ENCODE measurements around the gene HDGFL2. TPM values are rescaled to one million over a fixed set of nuclear protein-coding genes. Genes with fewer than 3 reads are reported as not detected.

HDGFL2 gene
- total and polyA plus RNA-seq, 8 donors: 12.8 to 32.9 (median 18.3) TPM

DNA sequence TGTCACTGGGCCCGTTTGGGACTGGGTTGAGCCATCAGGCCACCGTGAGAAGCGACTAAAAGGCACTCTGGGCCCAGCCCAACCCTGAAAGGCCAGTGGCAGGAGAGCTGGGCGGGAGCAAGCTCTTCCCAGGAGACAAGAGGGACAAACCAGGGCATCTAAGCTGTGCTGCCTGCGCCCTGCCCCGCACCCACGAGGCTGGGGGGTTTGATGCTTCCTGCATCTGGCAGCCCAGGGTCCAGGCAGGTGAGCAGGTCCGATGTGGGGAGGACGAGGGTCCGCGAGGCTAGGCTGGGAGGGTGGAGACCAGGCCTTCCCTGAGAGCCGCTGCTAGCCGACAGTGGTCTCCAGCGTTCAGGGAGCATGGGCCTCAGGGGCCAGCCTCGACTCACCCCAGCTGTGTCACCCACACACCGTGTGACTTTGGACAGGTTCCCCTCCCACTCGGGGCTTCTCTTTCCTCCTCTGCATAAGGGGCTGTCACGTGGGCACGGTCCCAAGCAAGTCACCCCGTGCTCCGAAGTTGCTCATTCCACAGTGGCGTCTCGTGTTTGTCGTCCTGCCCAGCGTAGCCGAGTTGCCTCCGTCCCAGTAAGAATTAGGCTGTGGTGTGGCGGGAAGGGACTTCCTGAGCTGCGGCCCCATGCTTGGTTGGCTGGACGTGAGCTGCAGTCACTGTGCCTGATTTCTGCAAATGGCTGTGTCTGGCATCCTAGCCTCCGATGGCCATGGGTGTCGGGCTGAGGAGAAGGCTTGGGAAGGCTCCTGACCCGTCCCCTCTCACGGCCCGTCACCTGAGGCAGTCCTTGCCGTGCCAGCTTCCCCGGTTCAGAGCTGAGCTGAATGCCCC is 30.4 kb downstream of the HDGFL2 start:
- 89 to 90% methylated on average over 37 of the region's 37 CpGs for WGBS, 2 donors
- H3K9me3 ChIP-seq: no peaks in the 10 kb centered on the region
- H3K36me3 ChIP-seq: peaks cover 0 to 6% (median 4%) of the 10 kb centered on the region in 3 donors
- no peak for ATAC-seq
- no peak overlapping the region for H3K27ac ChIP-seq
- FAIRE-seq: no peak
- intact Hi-C loops (cut with DNase I): no loop called here
- no peak overlapping the region for H3K4me3 ChIP-seq
- no peaks in the 10 kb centered on the region for H3K27me3 ChIP-seq
- H3K4me1 ChIP-seq: no peaks in the 10 kb centered on the region
- TF ChIP-seq, protein P1, sequence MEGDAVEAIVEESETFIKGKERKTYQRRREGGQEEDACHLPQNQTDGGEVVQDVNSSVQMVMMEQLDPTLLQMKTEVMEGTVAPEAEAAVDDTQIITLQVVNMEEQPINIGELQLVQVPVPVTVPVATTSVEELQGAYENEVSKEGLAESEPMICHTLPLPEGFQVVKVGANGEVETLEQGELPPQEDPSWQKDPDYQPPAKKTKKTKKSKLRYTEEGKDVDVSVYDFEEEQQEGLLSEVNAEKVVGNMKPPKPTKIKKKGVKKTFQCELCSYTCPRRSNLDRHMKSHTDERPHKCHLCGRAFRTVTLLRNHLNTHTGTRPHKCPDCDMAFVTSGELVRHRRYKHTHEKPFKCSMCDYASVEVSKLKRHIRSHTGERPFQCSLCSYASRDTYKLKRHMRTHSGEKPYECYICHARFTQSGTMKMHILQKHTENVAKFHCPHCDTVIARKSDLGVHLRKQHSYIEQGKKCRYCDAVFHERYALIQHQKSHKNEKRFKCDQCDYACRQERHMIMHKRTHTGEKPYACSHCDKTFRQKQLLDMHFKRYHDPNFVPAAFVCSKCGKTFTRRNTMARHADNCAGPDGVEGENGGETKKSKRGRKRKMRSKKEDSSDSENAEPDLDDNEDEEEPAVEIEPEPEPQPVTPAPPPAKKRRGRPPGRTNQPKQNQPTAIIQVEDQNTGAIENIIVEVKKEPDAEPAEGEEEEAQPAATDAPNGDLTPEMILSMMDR (IDR thresholded peaks at IDR 0.05): no peak
- peak in 1 of 6 donors; percentile 17 for DNase-seq

DNA sequence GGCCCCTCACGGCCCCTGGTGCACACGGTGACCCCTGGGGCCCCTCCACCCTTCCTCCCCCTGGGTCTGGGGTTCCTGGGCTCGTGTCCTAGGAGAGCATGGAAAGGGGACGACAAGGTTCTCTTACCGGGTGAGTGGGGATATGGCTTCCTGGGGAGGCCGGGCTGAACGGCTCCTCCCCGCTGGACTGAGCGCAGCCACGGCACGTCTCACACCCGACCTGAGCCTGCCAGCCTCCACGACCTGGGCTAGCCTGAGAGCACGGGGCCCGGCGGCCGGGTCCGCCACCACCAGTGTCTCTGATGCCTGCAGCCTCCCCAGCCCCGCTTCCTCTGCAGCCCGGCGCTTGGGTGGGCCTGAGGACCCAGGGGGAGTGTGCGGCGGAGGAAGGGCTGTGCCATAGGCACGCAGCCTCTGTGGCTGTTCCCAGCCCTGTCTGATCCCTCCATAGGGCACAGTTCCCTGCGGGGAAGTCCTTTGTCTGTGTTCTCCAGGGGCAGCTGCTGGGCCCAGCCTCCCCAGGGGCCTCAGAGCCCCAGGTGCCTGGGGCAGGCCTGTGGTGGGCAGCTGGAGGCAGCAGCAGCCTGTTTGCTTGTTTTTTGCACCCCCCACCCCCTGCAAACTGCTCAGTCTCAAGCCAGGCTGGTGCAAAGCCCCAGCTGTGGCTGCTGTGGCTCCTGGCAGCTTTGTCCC is 31.2 kb downstream of the HDGFL2 start:
- DNase-seq: no peak
- TF ChIP-seq, protein P1 (IDR thresholded peaks at IDR 0.05): no peak
- intact Hi-C loops (cut with DNase I): no loop called here
- Histone ChIP-seq H3K27ac (no peak overlapping the region), H3K4me1 (no peaks in the 10 kb centered on the region), H3K27me3 (no peaks in the 10 kb centered on the region), H3K4me3 (no peak overlapping the region), H3K9me3 (no peaks in the 10 kb centered on the region), H3K36me3 (peaks cover 0 to 4% (median under 1%) of the 10 kb centered on the region in 3 donors)
- FAIRE-seq: no peak
- 91 to 94% methylated on average over 24 to 25 of the region's 25 CpGs for WGBS, 2 donors
- no peak for ATAC-seq

DNA sequence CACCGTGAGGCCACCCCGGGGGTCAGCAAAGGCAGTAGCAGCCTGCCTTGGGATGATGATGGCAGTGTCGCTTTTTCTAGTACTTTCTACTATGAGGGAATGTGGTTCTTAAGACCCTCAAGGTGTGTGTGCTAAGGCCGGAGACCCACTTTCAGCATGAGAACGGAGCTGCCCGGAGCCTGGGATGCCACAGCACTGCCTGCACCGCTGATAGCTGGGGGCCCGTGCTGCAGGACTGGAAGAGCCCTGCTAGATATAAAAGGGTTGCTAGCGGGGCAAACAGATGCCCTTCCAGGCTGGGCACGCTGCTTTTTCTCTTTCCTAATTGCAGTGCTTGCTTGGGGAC is 31.7 kb downstream of the HDGFL2 start:
- TF ChIP-seq, protein P1 (IDR thresholded peaks at IDR 0.05): no peak
- DNase-seq (no peak), FAIRE-seq (no peak), ATAC-seq (no peak)
- intact Hi-C loops (cut with DNase I): no loop called here
- H3K27me3 ChIP-seq: no peaks in the 10 kb centered on the region
- no peak overlapping the region for H3K4me3 ChIP-seq
- H3K27ac ChIP-seq: no peak overlapping the region
- H3K36me3 ChIP-seq: peaks cover 0 to 4% (median 0%) of the 10 kb centered on the region in 3 donors
- WGBS, 2 donors: 93% methylated on average over 10 of the region's 10 CpGs
- no peaks in the 10 kb centered on the region for H3K4me1 ChIP-seq
- no peaks in the 10 kb centered on the region for H3K9me3 ChIP-seq

DNA sequence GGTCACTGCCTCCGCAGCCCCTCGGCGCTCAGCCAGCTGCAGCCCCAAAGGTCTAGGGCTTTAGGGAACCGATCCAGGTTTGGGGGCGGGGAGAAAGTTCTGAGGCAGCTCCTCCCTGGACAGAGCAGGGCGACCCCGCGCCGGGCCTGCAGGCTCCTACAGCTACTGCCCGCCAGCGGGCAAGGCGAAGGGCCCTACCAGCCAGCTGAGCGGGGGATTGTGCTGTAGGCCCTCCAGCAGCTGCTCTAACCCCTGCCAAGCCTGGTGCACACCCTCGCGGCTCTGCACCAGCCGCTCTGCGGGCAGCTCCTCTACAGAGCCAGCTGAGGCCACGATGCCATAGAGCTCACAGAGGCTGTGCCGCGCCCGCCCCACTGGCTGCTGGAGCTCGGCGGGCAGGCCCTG is 32.2 kb downstream of the HDGFL2 start:
- DNase-seq (peak in 1 of 6 donors; percentile 54), ATAC-seq (no peak), FAIRE-seq (no peak)
- intact Hi-C loops (cut with DNase I): no loop called here
- TF ChIP-seq, protein P1 (IDR thresholded peaks at IDR 0.05): no peak
- no peak overlapping the region for H3K27ac ChIP-seq
- no peaks in the 10 kb centered on the region for H3K27me3 ChIP-seq
- no peaks in the 10 kb centered on the region for H3K9me3 ChIP-seq
- no peak overlapping the region for H3K4me3 ChIP-seq
- peaks cover 0 to 4% (median 0%) of the 10 kb centered on the region in 3 donors for H3K36me3 ChIP-seq
- 91 to 97% methylated on average over 21 to 23 of the region's 23 CpGs for WGBS, 2 donors
- no peaks in the 10 kb centered on the region for H3K4me1 ChIP-seq

Measured in pancreas (tissue), 10 donors.